Fibroblast of lung (primary cell): ENCODE data around the gene SRPK2. TPM values are rescaled to one million over a fixed set of nuclear protein-coding genes. Genes with fewer than 3 reads are reported as not detected.
"Not testable (repeated sequence)": the region's sequence is repeated elsewhere in the genome, so short reads cannot be mapped to it uniquely, and the experiment has no call there.

Experiments
- DNase-seq, 2 donors: peaks; one replicate each; pipeline versions ENCODE4 v3.0.0 to v3.0.0-alpha.2; 2010; ENCODE audit warnings: low read depth in 2 of 2
- H2AFZ ChIP-seq: 2 replicates; pipeline ENCODE4 v1.5.1; 2012; ENCODE audit warnings: low read length, control low read depth, inconsistent platforms
- H3K27ac ChIP-seq: 2 replicates; pipeline ENCODE4 v1.5.1; 2011; ENCODE audit warnings: low read length, control low read depth; ENCODE audit not compliant: insufficient read depth
- H3K27me3 ChIP-seq: 2 replicates; pipeline ENCODE4 v1.5.1; 2011; ENCODE audit warnings: mild to moderate bottlenecking, low read length; ENCODE audit not compliant: control insufficient read depth, insufficient read depth
- H3K36me3 ChIP-seq: 2 replicates; pipeline ENCODE4 v1.5.1; 2011; ENCODE audit warnings: low read length; ENCODE audit not compliant: control insufficient read depth, insufficient read depth
- H3K4me1 ChIP-seq: 2 replicates; pipeline ENCODE4 v1.5.1; 2011; ENCODE audit warnings: low read length; ENCODE audit not compliant: control insufficient read depth, insufficient read depth; ENCODE audit errors: extremely low read depth
- H3K4me2 ChIP-seq: 2 replicates; pipeline ENCODE4 v1.5.1; 2011; ENCODE audit warnings: low read length, control low read depth; ENCODE audit not compliant: insufficient read depth; ENCODE audit errors: extremely low read depth
- H3K4me3 ChIP-seq, 4 experiments: fragments of 200-600 bp in 1 of 4; sonication (generic) in 1 of 4; replicated peaks in 1 of 4; 2 replicates each; pipeline ENCODE4 v1.5.1; 2011 to 2016; ENCODE audit warnings: low read length in 4 of 4, low read depth in 3 of 4, mild to moderate bottlenecking in 3 of 4, control low read depth in 2 of 4, inconsistent platforms in 1 of 4, mixed read lengths in 1 of 4; ENCODE audit not compliant: insufficient read depth in 1 of 4; ENCODE audit errors: control extremely low read depth in 1 of 4
- H3K79me2 ChIP-seq: 2 replicates; pipeline ENCODE4 v1.5.1; 2012; ENCODE audit warnings: mild to moderate bottlenecking, low read length, inconsistent platforms; ENCODE audit not compliant: control insufficient read depth, insufficient read depth
- H3K9ac ChIP-seq: 2 replicates; pipeline ENCODE4 v1.5.1; 2011; ENCODE audit warnings: mild to moderate bottlenecking, low read length, control low read depth; ENCODE audit not compliant: insufficient read depth
- H3K9me3 ChIP-seq: 2 replicates; pipeline ENCODE4 v1.5.1; 2012; ENCODE audit warnings: low read depth, low read length; ENCODE audit not compliant: control insufficient read depth, insufficient read depth
- H4K20me1 ChIP-seq: 2 replicates; pipeline ENCODE4 v1.5.1; 2011; ENCODE audit warnings: low read length; ENCODE audit not compliant: control insufficient read depth, insufficient read depth; ENCODE audit errors: extremely low read depth
- CTCF ChIP-seq, 2 donors: IDR thresholded peaks in 1 of 2; conservative IDR thresholded peaks in 1 of 2; 1 replicate in 1 of 2; 2 replicates in 1 of 2; pipeline ENCODE4 v1.5.1; 2011 to 2012; ENCODE audit warnings: low read length in 2 of 2, control low read depth in 1 of 2, inconsistent platforms in 1 of 2, low read depth in 1 of 2, mild to moderate bottlenecking in 1 of 2
- EZH2 ChIP-seq: IDR thresholded peaks from 2 replicates; pipeline ENCODE4 v1.5.1; 2012; ENCODE audit warnings: low read length, control low read depth, mild to moderate bottlenecking; ENCODE audit errors: missing control alignments
- polyA plus RNA-seq, 2 donors: library from polyadenylated mRNA; depleted of rRNA in 1 of 2; stranded (reverse) in 1 of 2; unstranded in 1 of 2; fragments of >200 nt; gene quantifications; 2 replicates each; pipeline ENCODE4 v1.2.1, GENCODE V29; 2011 to 2012; ENCODE audit warnings: missing spikeins in 1 of 2
- total RNA-seq: library from RNA; depleted of rRNA; stranded (reverse); fragments of >200 nt; gene quantifications from 2 replicates; pipeline ENCODE4 v1.2.1, GENCODE V29; 2014

Gene SRPK2
- total and polyA plus RNA-seq, 2 donors (not counting 1 experiment from before 2014, with no cell fraction given) = 27.8 to 61.8 TPM

GRCh38 chr7:105196473-105196872, 192.2 kb downstream of the SRPK2 start:
- H3K27ac ChIP-seq = no peak overlapping the region
- peak; percentile 24 to 25 for DNase-seq
- H4K20me1 ChIP-seq = peaks cover 4% of the 10 kb centered on the region

DNA sequence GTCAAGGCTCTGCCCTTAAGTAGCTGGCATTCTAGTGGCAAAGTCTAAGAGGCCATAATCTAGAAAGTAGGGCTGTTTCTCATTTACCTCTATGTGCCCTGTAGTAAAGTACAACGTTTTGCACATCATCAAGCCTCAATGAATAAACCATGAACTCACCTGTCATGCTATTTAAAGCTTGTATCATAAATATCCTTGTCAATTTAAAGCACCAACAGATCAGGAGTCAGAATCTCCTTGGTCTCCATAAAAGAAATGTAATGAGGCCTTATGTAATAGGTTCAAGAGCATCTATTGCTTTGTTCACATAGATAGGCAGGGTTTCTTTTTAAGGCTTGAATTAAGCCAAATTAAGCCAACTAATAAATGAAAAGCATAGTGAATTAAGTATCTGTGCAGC, 192.8 kb downstream of the SRPK2 start:
- Histone ChIP-seq H3K36me3 (no peaks in the 10 kb centered on the region), H3K79me2 (peaks cover 3% of the 10 kb centered on the region), H3K27ac (no peak overlapping the region), H2AFZ (no peak overlapping the region), H3K9me3 (no peaks in the 10 kb centered on the region), H3K4me3 (no peak overlapping the region), H3K9ac (no peak overlapping the region), H4K20me1 (peaks cover 4% of the 10 kb centered on the region), H3K4me1 (peaks cover 6% of the 10 kb centered on the region), H3K4me2 (no peak overlapping the region), H3K27me3 (no peaks in the 10 kb centered on the region)
- TF ChIP-seq CTCF (conservative IDR thresholded peaks at IDR 0.05 in 1 of 2, IDR thresholded peaks at IDR 0.05 in 1 of 2; ENCODE audit: low read depth in 1 of 2, low read length in 2 of 2) (no peak), EZH2 (no peak)
- DNase-seq = no peak

More at GRCh38 chr7:105196473-105196872, 192.2 kb downstream of the SRPK2 start:
- Histone ChIP-seq H3K9ac (no peak overlapping the region), H3K4me1 (peaks cover 6% of the 10 kb centered on the region), H3K9me3 (no peaks in the 10 kb centered on the region), H3K27me3 (no peaks in the 10 kb centered on the region), H3K4me3 (no peak overlapping the region), H3K4me2 (no peak overlapping the region), H2AFZ (no peak overlapping the region), H3K79me2 (peaks cover 3% of the 10 kb centered on the region), H3K36me3 (no peaks in the 10 kb centered on the region)
- TF ChIP-seq EZH2 (no peak), CTCF (conservative IDR thresholded peaks at IDR 0.05 in 1 of 2, IDR thresholded peaks at IDR 0.05 in 1 of 2; ENCODE audit: low read depth in 1 of 2, low read length in 2 of 2) (no peak)

DNA sequence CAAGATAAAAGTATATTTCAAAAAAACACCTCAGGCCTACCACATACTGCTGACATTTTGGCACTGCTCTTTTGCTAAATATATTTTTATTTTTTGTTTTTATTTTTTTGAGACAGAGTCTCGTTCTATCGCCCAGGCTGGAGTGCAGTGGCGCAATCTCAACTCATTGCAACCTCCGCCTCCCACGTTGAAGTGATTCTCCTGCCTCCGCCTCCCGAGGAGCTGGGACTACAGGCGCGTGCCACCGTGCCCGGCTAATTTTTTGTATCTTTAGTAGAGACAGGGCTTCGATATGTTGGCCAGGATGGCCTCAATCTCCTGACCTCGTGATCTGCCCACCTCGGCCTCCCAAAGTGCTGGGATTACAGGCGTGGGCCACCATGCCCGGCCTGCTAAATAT, 193.8 kb downstream of the SRPK2 start:
- H4K20me1 ChIP-seq = not testable (repeated sequence)

More for the DNA sequence above, 193.8 kb downstream of the SRPK2 start:
- H3K9ac ChIP-seq, H3K79me2 ChIP-seq, H3K4me1 ChIP-seq, DNase-seq, H3K4me3 ChIP-seq, H2AFZ ChIP-seq, H3K4me2 ChIP-seq, H3K36me3 ChIP-seq, H3K27ac ChIP-seq, H3K9me3 ChIP-seq, H3K27me3 ChIP-seq: not testable (repeated sequence)
